HPDE6-E6E7 (cell line): ENCODE results near the gene COX8C.

ENCODE experiments used
- DNase-seq: peaks from one replicate; pipeline ENCODE4 v3.0.0; 2011; ENCODE audit warnings: missing footprints; ENCODE audit errors: extremely low spot score

Gene COX8C, protein sequence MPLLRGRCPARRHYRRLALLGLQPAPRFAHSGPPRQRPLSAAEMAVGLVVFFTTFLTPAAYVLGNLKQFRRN

GRCh38 chr14:93346926-93347721 lies at the start of gene COX8C:
COX8C (plus strand) TSS chr14:93347182; CDS start chr14:93347269, 87 bp downstream.
- DNase-seq, result no peak

DNA sequence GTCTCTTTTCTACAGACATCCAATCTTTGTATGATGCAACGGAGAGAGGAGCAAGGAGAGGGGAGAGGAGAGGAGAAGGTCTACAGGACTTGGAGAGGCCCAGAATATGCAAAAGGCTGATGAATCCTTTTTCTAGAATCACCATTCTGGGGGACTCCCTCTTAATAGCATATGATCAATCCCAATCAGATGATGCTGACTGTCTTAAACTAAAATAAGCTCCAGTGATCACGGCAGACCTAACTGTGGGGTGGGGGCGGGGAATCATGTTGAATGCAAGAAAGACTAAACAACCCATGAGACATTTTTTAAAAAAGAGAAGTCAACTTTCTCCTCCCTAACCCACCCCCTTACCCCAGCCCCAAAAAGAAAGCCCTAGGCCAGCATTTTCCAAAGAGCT lies 47.6 kb upstream of the COX8C start:
- DNase-seq, result no peak

GRCh38 chr14:93299866-93300265 lies 47.1 kb upstream of the COX8C start:
- no peak for DNase-seq

GRCh38 chr14:93301821-93302447 lies 45.0 kb upstream of the COX8C start:
- DNase-seq, result no peak

- no peak for DNase-seq
Observed at GRCh38 chr14:93302688-93303581, 44.0 kb upstream of the COX8C start.

DNA sequence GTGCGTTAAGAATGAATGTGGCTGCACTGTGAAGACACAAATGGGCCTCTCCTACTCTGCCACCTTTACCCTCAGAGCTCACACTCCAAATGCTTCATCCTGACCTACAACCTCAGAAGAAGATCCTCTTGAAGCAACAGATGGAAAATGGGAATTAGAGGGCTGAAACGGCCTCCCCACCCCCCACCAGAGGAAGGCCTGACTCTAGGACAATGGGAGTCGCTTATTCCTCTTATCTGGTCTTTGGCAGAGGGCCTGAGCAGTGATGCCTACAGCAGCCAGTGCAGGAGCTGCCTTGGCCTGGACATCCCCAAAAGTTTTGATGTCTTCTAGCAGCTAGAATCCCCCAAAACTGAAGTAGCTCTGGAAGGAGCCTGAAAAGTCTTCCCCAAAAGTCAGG lies 43.3 kb upstream of the COX8C start:
- no peak for DNase-seq

DNA sequence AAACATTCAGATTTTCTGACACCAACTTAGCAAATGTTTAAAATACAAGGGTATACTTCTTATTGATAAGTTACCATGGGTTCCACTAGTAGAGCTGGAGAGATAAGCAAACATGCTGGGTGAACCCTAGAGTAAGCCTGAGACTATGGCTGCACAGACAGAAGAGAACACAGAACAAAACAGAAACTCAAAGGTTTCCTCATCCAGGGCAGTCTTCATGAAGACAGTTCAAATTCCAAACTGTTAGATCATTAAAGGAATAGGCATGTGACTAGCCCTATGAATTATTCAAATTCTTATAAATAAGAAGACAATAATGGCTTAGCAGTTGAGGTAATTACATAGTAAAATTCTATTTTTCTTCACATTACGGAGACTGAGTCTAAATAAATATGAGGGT lies 42.2 kb upstream of the COX8C start:
- DNase-seq, result no peak

DNA sequence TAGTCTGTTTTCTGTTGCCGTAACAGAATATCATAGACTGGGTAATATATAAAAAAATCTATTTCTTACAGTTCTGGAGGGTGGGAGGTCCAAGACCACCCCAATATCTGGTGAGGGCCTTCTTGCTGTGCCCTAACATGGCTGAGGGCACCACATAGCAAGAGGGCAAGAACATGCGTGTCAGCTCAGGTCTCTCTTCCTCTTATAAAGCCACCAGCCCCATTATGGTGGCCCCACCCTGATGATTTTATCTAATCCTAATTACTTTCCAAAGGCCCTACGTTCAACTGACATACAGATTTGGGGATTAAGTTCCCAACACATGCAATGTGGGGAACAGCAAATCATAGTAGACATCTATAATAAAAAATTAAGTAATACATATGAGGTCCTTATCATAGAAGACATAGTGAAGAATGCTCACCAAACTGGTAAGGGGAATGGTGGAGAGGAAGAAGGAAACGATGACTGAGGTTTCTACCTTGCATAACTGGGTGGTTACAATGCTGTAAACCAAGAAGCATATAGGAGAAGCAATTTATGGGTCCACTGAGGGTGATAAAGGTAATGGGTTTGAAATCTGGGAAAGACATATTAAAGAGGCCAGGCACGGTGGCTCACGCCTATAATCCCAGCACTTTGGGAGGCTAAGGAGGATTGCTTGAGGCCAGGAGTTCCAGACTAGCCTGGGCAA lies 41.1 kb upstream of the COX8C start:
- no peak for DNase-seq

DNA sequence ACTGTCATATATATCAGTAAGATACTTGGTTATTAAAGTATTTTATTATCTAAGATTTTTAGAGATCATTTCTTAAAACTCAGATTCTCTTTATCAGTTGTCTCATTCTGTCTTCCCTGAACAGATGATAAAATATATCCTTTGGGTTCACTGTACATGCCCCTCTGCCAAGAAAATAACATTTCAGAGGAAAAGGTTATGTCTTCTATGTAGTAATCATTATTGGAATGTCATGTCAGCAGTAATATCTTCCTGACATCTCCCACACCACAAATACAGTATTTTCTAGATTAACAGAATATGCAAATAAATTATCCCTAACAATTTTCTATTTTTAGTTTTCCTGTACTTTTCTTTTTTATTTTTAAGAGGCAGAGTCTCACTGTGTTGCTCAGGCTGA lies 40.2 kb upstream of the COX8C start:
- no peak for DNase-seq

GRCh38 chr14:93308686-93309345 lies 38.2 kb upstream of the COX8C start:
- no peak for DNase-seq

GRCh38 chr14:93309427-93309966 lies 37.5 kb upstream of the COX8C start:
- no peak for DNase-seq

DNA sequence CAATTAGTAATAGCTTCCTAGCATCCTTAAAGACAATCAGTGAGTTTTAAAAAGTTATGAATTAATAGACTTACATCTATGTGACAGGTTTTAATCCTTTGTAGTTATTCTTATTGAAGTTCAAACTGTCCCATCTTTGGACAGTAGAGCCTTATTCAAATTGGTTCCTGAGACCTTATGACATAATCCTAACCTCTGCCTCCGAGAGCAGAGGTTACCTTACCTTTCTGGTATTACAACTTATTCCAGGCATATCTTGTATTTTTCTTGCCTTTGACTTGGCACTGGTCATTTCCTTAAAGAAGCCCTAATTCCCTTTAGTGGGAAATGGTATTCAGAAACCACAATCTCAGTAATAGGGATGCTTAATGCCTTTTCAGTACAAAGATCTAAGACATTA lies 35.9 kb upstream of the COX8C start:
- DNase-seq, result no peak

DNA sequence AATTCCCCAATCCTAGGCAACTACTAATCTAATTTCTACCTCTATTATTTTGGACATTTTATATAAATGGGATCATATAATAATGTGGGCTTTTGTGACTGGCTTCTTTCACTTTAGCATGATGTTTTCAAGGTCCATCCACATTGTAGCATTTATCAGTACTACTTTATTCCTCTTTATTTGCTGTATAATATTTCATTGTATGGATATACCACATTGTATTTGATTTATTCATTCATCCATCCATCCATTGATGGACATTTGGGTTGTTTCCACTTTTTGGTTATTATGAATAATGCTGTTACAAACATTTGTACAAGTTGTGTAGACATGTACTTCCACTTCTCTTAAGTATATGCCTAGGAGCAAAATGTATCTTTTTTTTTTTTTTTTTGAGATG lies 31.4 kb upstream of the COX8C start:
- no peak for DNase-seq

- DNase-seq, result no peak
Observed at GRCh38 chr14:93316716-93317115, 30.3 kb upstream of the COX8C start.

- no peak for DNase-seq
Observed at GRCh38 chr14:93317210-93317874, 29.6 kb upstream of the COX8C start.

DNA sequence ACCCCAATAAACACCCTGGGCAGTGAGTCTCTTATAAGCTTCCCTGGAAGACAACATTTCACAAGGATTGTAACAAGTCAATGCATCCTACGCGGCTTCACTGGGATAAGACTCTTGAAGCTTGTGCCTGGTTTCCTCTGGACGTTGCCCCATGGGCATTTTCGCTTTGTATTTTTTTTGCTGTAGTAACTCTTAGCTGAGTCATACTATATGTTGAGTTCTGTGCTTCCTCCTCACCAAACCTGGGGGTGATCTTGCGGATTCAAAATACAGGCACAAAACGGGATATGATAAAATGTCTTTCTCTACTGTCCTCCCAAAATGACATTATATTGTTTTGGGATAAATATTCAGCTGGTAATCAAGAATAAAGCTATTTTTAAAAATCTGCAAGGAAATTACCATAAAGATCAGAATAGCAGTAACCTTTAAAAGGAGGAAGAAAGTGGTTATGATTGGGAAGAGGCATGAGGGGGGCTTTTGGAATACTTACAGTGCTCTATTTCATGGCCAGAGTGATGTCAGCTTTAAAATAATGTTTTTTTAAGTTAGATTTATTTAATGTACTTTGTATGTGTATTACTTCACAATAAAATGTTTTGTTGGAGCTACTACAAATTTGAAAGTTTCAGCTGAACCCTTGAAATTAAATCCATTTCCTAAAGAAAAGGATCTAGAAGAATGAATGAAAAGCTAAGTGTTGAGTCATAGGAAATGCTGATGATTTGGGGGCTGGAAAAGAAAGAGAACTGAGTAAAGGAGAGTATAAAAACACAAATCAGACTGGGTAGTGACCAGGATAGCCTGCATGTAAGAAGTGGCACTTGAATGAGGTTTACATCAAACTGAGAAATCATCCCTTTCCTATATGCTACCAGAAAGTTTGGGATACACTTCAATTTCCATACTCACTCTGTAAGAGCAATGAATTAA lies 28.8 kb upstream of the COX8C start:
- peak; percentile 71 for DNase-seq

- no peak for DNase-seq
Observed at GRCh38 chr14:93318927-93319326, 28.1 kb upstream of the COX8C start.

DNA sequence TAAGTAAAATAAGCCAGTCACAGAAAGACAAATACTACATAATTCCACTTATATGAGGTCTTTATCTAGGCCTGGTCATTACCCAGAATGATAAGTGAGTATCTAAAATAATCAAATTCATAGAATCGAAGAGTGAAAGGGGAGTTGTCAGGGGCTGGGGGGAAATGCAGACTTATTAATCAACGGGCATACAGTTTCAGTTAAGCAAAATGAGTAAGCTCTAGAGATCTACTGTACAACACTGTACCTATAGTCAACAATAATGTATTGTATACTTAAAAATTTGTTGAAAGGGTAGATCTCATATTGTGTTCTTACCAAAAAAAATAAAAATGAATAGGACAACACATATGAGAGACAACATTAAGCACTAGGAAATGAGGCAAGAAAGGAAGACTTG lies 27.5 kb upstream of the COX8C start:
- no peak for DNase-seq

GRCh38 chr14:93319958-93320357 lies 27.0 kb upstream of the COX8C start:
- DNase-seq, result no peak
